ENCODE data around the gene ROCK2. TPM values are rescaled to one million over a fixed set of nuclear protein-coding genes. Genes with fewer than 3 reads are reported as not detected.

Gene ROCK2
- total and polyA plus RNA-seq, 2 of the 13 experiments (the other 11 are each of a cell fraction or from before 2014, with no cell fraction given) = 38.1 to 119 TPM

GRCh38 chr2:11354363-11355154 is 10.1 kb upstream of the ROCK2 start (continued):
- peak; percentile 65; the same call in 1 of the 2 replicates for TF ChIP-seq ZNF318 (CRISPR knock-in tag; IDR thresholded peaks at IDR 0.05)
- peak; percentile 46; the same call in 1 of the 2 replicates for TF ChIP-seq SMAD1 (CRISPR knock-in tag; IDR thresholded peaks at IDR 0.05; ENCODE audit: borderline replicate concordance, low read depth)
- peak; percentile 67; the same call in 1 of the 2 replicates for TF ChIP-seq MTERF4 (CRISPR knock-in tag; IDR thresholded peaks at IDR 0.05)
- peak; percentile 91 for TF ChIP-seq ZNF281 (CRISPR knock-in tag; IDR thresholded peaks at IDR 0.05; ENCODE audit: borderline replicate concordance)
- TF ChIP-seq PAXIP1 (CRISPR knock-in tag; conservative IDR thresholded peaks at IDR 0.05) = peak; percentile 99
- peak; percentile 41; the same call in 1 of the 2 replicates for TF ChIP-seq ZSCAN12 (CRISPR knock-in tag; IDR thresholded peaks at IDR 0.05)
- peak; percentile 77 for TF ChIP-seq ZBTB14 (CRISPR knock-in tag; IDR thresholded peaks at IDR 0.05)
- TF ChIP-seq EZH2 (conservative IDR thresholded peaks at IDR 0.05; ENCODE audit: low read depth, low read length) = no peak
- TF ChIP-seq NR2F6 (IDR thresholded peaks at IDR 0.05) = peak; percentile 93
- TF ChIP-seq NR2F6 (CRISPR knock-in tag; IDR thresholded peaks at IDR 0.05) = peak; percentile 95
- TF ChIP-seq SMAD3 (CRISPR knock-in tag; IDR thresholded peaks at IDR 0.05) = peak; percentile 98

Measured in HepG2 (cell line).